Tibial nerve (tissue), 4 donors: ENCODE results near the gene NRXN3.

Source experiments
- CTCF ChIP-seq, 5 experiments: fragments of 200-600 bp in 3 of 5; fragments of 450-650 bp in 2 of 5; sonication (generic) in 3 of 5; IDR thresholded peaks; one replicate each; pipeline ENCODE4 v1.5.1; 2016 to 2019; ENCODE audit warnings: antibody characterized with exemption in 5 of 5, mild to moderate bottlenecking in 3 of 5, moderate library complexity in 2 of 5
- EP300 ChIP-seq, 2 donors: sonication (generic); formaldehyde crosslinking; IDR thresholded peaks; one replicate each; pipeline ENCODE4 v1.6.1; 2017; ENCODE audit warnings: antibody characterized with exemption in 2 of 2, mild to moderate bottlenecking in 1 of 2
- POLR2A ChIP-seq, 2 donors: fragments of 450-650 bp; IDR thresholded peaks; one replicate each; pipeline ENCODE4 v1.6.1; 2017; ENCODE audit warnings: antibody characterized with exemption in 2 of 2, mild to moderate bottlenecking in 2 of 2, moderate library complexity in 2 of 2

GRCh38 chr14:78412475-78412874, 242.3 kb downstream of the NRXN3 start:
- TF ChIP-seq CTCF (IDR thresholded peaks at IDR 0.05) (no peak), EP300 (IDR thresholded peaks at IDR 0.05) (no peak), POLR2A (IDR thresholded peaks at IDR 0.05) (no peak)
